Heart left ventricle (tissue), 13 donors: Measurements from ENCODE around the gene TAF5.

Experiments
- POLR2A ChIP-seq, 2 donors: fragments of 450-650 bp; IDR thresholded peaks; one replicate each; pipeline ENCODE4 v1.6.1; 2017; ENCODE audit warnings: antibody characterized with exemption in 2 of 2, mild to moderate bottlenecking in 2 of 2, moderate library complexity in 2 of 2
- TF ChIP-seq, protein P1 (sequence below), 12 donors: fragments of 200-600 bp; sonication (generic) in 4 of 12; IDR thresholded peaks; one replicate each; pipeline versions ENCODE4 v1.5.0 to v1.8.0; 2018 to 2022; ENCODE audit warnings: antibody characterized with exemption in 12 of 12, mild to moderate bottlenecking in 5 of 12
- donor health status: ischemic (EF 13 %, LVEDD 7.1; RV severe dilation, severe dysfunction).
- donor health status: DM: no; HTN: yes; CAD: no.
- donor health status: DM: no; HTN: no; CAD: no.
- donor health status: ischemic (EF 25% LVEDD 6.9; RV normal size, moderate dysfunction).
- donor health status: ischemic (EF 25% LVEDD 5.7; RV mildly dilated, moderate dysfunction).
- donor health status: ischemic (EF 35%, LVEDD 5.7; RV mildly dilated, moderate dysfunction).
- donor health status: nonischemic (EF 11% LVEDD 7.7; RV severe dilation, severe dysfunction).
- donor health status: DM: yes; HTN: yes; CAD: no.
- donor health status: PGD.
- donor health status: ischemic (EF 29% LVEDD 5.4; RV normal size, mild dysfunction).
- donor health status: nonischemic (EF 23%, LVEDD 6.1; RV moderate dilation, normal function).

DNA sequence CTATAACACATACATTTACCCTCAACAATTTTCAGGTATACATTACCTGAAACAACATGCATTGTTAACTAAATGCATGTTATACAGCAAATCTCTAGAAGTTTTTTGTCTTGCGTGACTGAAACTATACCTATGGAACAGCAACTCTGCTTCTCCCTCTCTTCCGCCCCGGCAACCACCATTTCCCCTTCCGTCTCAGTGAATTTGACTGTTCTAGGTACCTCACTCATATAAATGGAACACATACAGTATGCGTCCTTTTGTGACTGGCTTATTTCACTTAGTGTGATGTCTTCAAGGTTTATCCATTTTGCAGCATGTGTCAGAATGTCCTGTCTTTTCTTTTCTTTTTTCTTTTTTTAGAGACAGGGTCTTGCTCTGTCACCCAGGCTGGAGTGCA is 61.9 kb downstream of the TAF5 start:
- TF ChIP-seq, protein P1, sequence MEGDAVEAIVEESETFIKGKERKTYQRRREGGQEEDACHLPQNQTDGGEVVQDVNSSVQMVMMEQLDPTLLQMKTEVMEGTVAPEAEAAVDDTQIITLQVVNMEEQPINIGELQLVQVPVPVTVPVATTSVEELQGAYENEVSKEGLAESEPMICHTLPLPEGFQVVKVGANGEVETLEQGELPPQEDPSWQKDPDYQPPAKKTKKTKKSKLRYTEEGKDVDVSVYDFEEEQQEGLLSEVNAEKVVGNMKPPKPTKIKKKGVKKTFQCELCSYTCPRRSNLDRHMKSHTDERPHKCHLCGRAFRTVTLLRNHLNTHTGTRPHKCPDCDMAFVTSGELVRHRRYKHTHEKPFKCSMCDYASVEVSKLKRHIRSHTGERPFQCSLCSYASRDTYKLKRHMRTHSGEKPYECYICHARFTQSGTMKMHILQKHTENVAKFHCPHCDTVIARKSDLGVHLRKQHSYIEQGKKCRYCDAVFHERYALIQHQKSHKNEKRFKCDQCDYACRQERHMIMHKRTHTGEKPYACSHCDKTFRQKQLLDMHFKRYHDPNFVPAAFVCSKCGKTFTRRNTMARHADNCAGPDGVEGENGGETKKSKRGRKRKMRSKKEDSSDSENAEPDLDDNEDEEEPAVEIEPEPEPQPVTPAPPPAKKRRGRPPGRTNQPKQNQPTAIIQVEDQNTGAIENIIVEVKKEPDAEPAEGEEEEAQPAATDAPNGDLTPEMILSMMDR (IDR thresholded peaks at IDR 0.05) = no peak
- no peak for TF ChIP-seq POLR2A (IDR thresholded peaks at IDR 0.05)
